GM11168 (cell line): ENCODE results near the gene TMUB2.

Experiments
- in situ Hi-C: fragments of 300-500 bp; cut with MboI; formaldehyde crosslinking; loops from one replicate; pipeline ENCODE4 v1.12.0; 2022; ENCODE audit warnings: low sequenced_read_pairs; ENCODE audit not compliant: unreplicated experiment

The TMUB2 gene

DNA sequence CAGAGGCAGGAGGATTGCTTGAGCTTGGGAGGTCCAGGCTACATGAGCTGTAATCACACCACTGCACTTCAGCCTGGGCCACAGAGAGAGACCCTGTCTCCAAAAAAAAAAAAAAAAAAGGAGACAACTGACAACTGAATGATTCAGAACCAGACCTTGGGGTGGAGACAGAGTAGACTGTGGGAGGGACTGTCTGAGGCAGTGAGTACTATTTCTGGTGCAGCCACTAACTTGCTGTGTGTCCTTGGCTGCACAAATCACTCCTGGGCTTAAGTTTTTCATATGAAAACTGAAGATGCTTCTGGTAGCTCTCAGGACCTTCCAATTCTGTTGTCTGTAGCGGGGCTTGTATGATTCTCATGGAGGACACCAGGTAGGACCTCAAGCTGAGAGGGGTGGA, 10.5 kb upstream of the TMUB2 start:
- in situ Hi-C loops: no loop called here

DNA sequence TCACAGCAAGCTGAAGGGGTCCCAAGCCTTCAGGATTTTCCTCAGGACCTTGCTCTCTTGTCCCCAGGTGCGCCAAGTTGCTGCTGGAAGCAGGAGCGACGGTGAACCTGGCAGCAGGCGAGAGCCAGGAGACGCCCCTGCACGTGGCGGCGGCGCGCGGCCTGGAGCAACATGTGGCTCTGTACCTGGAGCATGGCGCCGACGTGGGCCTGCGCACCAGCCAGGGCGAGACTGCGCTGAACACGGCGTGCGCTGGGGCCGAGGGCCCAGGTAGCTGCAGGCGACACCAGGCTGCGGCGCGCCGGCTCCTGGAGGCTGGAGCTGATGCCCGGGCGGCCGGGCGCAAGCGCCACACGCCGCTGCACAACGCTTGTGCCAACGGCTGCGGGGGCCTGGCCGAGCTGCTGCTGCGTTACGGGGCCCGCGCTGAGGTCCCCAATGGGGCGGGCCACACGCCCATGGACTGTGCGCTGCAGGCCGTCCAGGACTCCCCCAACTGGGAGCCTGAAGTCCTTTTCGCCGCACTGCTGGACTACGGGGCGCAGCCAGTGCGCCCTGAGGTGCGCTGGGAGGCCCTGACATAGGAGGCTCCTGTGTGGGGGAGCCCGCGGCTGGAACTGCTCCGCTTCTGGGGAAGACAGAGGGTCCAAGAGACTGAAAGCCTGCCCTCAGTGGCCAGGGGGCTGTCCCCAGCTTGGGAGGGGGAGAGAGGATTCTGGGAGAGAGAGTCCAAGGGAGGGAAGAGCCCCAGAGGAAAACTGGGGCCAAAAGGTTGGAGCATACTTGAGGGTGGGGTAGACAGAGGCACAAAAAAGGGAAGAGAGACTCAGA, 9.9 kb upstream of the TMUB2 start:
- in situ Hi-C loops: no loop called here

DNA sequence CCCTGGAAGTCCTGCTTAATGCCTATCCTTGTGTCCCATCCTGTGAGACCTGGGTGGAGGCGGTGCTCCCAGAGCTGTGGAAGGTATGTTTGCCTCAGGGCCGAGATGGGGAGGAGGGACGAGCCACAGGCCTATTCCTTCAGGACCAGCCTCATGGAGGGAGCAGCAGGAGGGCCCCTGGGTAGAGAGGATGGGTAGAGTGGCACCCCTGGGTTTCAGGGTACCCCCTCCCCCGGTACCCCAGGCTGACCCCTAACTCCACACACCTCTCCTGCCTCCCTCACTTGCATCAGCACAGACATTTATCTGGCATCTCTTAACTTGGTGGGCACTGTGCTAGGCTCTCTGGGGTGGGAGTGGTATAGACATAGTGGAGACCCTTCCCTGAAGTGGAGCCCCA, 9.1 kb upstream of the TMUB2 start:
- in situ Hi-C loops: no loop called here

DNA sequence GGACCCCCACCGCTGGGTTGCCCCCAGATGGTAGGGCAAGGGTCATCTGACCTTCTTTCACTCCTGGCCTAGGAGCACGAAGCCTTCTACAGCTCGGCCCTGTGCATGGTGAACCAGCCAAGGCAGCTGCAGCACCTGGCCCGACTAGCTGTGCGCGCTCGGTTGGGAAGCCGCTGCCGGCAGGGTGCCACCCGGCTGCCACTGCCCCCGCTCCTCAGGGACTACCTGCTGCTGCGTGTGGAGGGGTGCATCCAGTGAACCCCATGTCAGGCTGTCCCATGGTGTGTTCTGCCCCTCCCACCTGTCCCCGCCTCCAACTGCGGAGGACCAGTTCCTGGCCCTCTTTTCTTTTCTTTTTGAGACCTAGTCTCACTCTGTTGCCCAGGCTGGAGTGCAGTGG, 8.6 kb upstream of the TMUB2 start:
- in situ Hi-C loops: no loop called here

DNA sequence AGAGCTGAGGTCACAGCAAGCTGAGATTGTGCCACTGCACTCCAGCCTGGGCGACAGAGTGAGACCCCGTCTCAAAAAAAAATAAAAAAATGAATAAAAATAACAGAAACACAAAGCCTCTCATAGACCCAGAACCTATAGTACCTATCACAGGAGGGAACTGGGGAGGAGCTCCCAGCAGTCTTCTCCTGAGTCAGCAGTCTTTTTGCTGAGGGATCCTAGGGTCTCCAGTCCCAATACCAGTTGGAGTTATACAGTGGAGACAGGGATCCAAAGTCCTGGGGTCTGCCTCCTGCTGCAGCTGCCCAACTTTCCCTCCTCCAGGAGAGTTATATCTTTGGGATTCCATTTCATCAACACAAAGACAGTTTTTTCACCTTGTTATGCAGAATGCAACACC, 3.7 kb upstream of the TMUB2 start:
- in situ Hi-C loops: no loop called here

DNA sequence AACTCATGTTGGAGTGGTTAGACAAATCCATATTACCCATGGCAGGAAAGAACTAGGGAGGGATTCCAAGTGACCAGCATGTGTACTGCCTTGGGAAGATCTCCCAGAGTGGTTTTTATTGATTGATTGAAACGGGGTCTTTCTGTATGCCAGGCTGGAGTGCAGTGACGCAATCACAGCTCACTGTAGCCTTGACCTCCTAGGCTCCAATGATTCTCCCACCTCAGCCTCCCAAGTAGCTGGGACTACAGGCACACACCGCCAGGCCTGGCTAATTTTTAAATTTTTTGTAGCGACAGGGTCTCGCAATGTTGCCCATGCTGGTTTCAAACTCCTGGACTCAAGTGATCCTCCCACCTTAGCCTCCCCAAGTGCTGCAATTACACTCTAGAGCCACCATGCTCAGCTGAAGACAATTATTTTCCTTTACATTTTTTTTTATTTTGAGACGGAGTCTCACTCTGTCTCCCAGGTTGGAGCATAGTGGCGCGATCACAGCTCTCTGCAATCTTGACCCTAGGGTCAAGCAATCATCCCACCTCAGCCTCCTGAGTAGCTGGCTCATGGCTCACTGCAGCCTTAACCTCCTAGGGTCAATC, 2.5 kb upstream of the TMUB2 start:
- in situ Hi-C loops: no loop called here

DNA sequence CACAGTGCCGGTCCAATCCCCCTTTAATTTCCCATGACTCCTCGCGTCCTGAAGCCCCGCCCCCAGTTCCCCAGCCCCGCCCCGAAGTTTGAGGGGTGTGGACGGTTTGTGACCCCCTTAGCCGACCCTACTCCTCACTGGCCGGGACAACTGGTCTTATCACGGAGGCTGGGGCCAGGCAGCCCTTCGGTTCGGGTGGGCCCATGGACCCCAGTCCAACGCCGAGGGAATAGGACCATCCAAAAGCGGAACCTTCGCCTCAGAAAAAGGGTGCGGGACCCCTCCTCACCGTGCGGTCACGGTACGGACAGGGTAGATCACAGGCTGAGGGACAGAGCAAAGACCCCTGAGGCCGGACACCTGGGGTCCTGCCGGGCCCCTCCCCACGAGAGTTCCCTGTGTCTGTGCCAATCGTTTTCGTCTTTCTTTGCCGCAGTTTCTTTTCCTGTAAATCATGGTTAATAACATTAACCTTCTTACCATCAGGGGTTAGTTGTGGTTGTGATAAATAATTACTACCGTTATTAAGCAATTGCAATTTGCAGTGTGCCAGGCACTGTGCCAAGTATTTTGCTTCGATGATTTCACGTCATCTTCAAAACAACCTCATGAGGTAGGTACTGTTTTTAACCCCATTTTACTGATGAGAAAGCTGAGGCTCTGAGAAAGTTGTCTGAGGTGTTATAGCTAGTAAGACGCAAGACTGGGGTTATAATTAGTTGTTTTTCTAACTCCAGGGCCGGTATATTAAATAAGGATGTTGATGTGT, 543 bp downstream of the TMUB2 start:
- in situ Hi-C loops: no loop called here

DNA sequence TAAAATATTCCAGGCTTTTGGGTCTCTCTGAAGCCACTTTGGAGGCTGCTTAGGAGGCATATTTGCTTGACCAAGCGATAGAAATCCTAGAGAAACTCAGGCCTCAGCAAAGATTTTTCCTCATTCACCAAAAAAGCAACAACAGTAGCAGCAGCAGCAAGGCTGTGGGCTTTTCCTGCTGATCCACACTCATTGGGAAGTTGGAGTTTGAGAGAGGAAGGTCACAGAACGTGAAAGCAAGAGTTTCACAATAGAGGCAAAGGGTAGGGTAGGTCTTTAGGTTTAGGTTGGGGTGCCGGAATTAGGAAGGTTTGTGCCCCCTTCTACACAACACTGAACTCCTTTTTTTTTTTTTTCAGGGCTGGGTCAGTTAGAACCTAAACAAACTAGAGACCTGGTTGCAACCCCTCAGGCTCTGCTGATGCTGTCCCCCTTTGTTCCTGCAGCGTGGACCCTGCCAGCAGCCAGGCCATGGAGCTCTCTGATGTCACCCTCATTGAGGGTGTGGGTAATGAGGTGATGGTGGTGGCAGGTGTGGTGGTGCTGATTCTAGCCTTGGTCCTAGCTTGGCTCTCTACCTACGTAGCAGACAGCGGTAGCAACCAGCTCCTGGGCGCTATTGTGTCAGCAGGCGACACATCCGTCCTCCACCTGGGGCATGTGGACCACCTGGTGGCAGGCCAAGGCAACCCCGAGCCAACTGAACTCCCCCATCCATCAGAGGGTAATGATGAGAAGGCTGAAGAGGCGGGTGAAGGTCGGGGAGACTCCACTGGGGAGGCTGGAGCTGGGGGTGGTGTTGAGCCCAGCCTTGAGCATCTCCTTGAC, 2.0 kb downstream of the TMUB2 start:
- in situ Hi-C loops: no loop called here

DNA sequence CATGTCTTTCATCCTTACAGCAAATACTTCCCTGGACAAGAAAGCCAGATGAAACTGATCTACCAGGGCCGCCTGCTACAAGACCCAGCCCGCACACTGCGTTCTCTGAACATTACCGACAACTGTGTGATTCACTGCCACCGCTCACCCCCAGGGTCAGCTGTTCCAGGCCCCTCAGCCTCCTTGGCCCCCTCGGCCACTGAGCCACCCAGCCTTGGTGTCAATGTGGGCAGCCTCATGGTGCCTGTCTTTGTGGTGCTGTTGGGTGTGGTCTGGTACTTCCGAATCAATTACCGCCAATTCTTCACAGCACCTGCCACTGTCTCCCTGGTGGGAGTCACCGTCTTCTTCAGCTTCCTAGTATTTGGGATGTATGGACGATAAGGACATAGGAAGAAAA, 3.7 kb downstream of the TMUB2 start:
- in situ Hi-C loops: no loop called here

DNA sequence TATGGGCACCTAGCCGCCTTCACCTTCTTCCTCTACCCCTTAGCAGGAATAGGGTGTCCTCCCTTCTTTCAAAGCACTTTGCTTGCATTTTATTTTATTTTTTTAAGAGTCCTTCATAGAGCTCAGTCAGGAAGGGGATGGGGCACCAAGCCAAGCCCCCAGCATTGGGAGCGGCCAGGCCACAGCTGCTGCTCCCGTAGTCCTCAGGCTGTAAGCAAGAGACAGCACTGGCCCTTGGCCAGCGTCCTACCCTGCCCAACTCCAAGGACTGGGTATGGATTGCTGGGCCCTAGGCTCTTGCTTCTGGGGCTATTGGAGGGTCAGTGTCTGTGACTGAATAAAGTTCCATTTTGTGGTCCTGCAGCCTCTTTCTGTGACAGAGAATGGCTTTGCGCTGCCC, 4.6 kb downstream of the TMUB2 start:
- in situ Hi-C loops: no loop called here

DNA sequence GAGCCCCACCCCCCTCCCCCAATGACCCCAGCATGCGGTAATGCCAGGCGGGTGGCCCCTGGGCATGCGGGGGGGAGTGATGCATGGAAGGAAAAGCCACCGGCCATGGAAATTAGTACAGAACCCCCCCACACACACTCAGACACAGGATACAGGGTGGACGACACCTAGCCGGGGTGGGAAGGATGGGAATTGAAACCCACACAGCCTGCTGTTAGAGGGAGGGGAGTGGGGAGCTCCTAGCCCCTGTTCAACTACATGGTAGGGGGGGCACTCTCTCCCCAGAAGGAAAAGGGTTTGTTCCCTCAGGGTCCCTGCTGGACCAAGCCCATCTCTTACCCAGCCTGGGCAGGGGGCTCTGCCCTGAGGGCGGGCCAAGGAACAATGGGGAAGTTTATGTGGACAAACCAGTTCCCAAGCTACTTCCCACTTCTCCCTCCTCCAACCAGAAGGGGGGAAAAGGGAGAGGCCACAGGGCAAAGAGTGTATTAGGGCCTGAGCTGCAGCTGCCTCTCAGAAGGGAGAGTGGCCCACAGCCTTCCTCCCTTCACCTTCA, 5.2 kb downstream of the TMUB2 start:
- in situ Hi-C loops: no loop called here

DNA sequence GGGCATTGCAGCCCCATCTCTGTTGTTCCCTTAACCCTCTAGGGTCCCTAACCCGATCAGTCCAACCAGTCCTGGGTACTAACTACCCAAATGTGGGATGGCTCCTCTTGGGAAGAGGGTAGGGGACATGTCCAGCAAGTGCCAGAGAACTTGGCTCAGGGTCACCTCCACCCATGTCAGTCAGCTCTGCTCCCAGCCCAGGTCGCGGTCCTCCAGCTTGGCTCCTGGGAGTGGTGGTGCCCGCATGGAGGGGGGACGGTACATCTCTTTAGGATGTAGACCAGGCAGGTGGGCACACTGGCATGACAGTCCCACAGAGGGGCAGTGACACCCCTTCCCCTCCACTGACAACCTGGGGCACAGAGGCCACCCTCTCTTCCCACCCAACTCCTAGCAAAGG, 6.0 kb downstream of the TMUB2 start:
- in situ Hi-C loops: no loop called here

DNA sequence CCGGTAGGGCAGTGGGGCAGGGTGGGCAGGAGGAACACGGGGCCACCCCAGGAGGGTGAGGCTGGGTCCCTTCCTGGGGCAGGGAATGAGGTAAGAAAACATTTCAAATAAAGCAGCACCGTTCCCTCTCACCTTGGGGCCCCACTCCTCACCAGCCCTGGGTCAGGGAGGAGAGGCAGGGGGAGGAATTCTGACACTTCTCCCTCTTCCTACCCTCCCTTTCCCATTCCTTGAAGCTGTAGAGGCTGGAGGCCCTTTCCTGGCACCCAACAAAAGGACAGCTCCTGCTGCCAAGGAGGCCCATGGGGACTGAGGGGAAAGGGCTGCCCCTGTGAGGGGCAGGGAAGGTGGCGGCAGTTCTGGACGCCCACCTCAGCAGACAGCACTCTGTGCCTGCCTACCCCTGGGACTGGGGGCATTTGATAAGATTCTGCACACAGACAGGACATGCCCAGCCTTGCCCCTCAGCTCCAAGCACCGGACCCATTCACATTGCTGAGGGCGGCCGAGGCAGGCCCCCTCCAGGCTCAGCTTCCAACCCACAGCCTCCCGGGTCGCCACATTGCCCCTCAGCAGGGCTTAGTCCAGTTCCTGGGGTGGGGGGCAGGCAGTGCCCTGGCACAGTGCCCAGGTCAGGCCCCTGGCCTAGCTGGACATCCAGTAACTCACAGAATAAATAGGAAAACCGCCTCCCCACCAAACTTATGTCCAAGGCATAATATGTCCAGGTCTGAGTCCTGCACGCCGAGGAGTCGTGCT, 6.7 kb downstream of the TMUB2 start:
- in situ Hi-C loops: no loop called here

DNA sequence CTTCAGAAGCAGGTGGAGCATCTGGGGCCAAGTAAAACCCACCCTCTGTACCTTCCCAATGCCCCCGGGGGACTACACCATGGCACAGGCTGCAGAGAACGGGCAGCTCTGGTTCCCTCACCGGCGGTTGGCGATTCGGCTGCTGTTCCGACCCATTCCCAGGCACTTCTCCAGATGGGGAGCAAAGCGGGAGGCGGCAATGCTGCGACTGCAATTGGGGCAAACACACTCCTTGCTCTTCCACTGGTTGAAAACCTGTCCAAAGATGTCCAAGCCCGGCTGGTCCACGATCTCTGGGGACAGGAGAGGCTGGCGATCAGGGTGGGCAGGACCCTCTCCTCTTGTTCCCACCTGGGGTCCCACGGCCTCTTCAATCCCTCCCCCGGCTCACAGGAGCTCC, 10.3 kb downstream of the TMUB2 start:
- in situ Hi-C loops: no loop called here

DNA sequence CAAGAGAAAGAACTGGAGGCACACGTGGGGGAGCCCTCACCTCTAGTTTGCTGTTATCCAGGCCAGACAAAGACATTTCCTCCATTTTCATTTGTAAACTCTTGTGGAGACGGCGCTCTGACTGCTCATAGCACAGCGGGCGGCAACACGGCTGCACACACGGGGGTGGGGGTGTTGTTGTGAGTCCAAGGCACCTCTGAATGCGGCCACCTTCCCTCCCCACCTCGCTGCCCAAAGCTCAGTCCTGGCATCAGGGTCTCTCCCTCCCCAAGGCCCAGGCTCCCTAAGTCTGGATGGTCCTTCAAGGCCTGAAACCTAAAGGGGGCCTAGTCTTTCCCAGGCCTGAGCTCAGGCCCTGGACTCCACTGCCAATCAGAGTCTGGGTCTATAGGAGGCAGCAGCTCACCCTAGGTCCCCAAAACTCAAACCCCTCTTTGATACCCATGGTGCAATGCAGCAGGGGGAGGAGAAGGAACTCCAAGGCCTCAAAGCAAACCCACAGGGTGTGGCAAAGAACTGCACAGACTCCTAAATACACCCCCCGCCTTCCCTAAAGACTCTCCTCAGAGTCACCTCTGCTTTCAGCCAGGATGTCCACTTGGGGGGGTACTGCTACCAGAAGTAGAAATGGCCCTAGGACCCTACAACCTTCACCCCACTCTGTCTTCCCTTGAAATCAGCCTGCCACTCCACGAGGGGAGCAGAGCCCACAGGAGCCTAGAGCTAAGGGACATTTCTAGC, 11.4 kb downstream of the TMUB2 start:
- in situ Hi-C loops: no loop called here

DNA sequence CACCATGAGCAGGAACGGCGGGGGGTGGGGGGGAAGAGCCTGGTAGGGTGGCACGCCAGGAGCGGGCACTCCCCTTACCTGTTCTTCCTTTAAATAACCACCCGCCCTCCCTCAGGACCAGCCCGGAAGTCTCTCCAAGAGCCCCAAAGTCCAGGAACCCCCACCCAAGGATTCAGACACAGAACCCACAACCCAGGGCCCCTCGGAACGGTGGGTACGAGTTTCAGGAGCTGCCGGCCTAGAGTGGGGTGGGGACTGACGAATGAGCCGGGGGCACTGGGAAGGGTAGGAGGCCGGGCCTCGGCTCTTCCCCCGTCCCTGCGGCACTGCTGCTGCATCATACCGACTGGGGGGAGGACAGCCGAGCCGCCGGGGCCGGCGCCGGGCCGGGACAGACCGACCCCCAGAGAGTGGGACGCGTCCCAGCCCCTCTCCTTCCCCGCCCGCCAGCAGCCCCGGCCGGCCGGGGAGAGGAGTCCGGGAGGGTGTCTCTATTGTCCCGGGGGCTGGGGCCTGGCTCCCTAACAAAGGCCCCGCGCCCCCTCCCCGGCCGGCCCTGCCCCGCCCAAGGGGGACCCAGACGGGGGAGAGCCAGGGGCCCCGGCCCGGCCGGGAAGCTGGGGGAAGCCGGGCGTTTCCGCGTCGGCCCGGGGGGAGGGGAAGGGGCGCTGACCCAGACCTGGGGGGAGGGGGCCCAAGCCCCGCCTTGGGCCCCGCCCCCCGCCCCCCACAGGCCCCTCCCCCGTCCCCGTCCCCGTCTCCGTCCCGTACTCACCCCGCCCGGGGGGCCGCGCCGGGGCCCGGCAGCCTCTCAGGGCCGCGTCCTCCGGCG, 12.2 kb downstream of the TMUB2 start:
- in situ Hi-C loops: no loop called here

DNA sequence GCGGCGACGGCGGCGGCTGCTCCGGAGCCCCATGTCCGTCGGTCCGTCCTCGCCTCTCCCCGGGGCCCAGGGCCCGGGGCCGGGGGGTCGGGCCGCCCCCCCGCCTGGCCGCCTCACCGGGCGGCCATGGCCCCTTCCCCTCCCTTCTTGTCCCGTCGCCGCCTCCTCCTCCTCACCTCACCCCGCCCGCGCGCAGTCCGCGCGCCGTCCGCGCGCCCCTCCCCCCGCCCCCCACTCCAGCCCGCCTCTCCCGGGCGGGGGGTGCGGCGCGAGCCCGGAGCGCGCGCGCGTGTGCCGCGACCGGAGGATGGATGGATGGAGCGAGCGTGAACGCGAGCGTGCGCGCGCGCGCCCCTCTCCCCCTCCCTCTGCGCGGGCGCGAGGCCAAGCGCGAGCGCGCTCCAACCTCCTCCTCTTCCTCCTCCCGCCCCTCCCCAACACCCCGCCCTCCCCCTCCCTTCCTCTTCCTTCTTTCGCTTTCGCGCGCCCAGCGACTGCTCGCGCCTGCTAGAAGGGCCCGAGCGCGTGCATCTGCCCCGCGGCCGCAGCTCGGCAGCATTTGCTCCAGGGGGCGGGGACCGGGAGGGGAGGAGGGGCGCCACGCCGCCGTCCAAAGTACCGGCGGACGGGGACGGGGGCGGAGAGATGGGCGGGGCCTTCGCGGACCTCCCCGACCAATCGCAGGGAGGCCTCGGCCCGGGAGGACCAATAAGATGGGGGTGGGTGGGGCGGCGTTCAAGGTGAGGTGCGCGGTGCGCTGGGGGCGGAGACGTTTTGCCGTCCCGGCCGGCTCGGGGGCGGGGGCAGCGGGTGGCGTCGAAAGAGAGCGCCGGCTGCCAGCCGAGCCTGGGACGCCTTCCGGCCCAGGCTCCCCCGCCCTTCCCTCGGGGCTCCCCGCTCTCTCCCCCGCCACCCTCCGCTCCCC, 13.0 kb downstream of the TMUB2 start, which contains the start of gene ATXN7L3:
Gene ATXN7L3 (minus strand): TSS at position 332 of the 925 bp plus-strand sequence. CDS start 1,814 bp downstream, outside the sequence.
- in situ Hi-C loops: loop anchor here (25.0 kb wide), 1 partner anchor 312 kb away; the partner anchor contains the start of gene GPATCH8
